A549 (cell line): ENCODE data around the gene WDR48.

Source experiments
- CEBPB ChIP-seq, 2 experiments: fragments of >200 bp in 1 of 2; sonication (Bioruptor Twin) in 1 of 2; formaldehyde crosslinking in 1 of 2; IDR thresholded peaks; 2 replicates each; pipeline ENCODE4 v1.6.1; 2012 to 2016
- EP300 ChIP-seq, 2 experiments: fragments of >200 bp; sonication (Bioruptor Twin); formaldehyde crosslinking; IDR thresholded peaks; 2 replicates in 1 of 2; 3 replicates in 1 of 2; pipeline ENCODE4 v1.6.1; 2016 to 2017
- MAFK ChIP-seq: fragments of 450-650 bp; IDR thresholded peaks from 2 replicates; pipeline ENCODE4 v1.6.1; 2014; ENCODE audit not compliant: partially characterized antibody
- MAX ChIP-seq: IDR thresholded peaks from 2 replicates; pipeline ENCODE4 v1.6.1; 2012
- POLR2A ChIP-seq: IDR thresholded peaks from 2 replicates; pipeline ENCODE4 v1.6.1; 2012; ENCODE audit warnings: mild to moderate bottlenecking, low read length
- RAD21 ChIP-seq, 2 experiments: fragments of >200 bp in 1 of 2; sonication (Bioruptor Twin) in 1 of 2; formaldehyde crosslinking in 1 of 2; IDR thresholded peaks in 1 of 2; conservative IDR thresholded peaks in 1 of 2; 2 replicates in 1 of 2; 3 replicates in 1 of 2; pipeline ENCODE4 v1.6.1; 2012 to 2018; ENCODE audit warnings: inconsistent platforms in 1 of 2
- ZFP36 ChIP-seq: fragments of 450-650 bp; IDR thresholded peaks from 2 replicates; pipeline ENCODE4 v1.6.1; 2014; ENCODE audit warnings: borderline replicate concordance; ENCODE audit not compliant: partially characterized antibody
- ZNF302 ChIP-seq: fragments of 250-450 bp; sonication (Bioruptor Pico); IDR thresholded peaks from 2 replicates; pipeline ENCODE4 v1.9.0; 2021; ENCODE audit warnings: inconsistent platforms, mild to moderate bottlenecking, moderate library complexity
- ZSCAN20 ChIP-seq: fragments of 250-450 bp; sonication (Bioruptor Pico); IDR thresholded peaks from 2 replicates; pipeline ENCODE4 v1.8.0; 2022; ENCODE audit warnings: mild to moderate bottlenecking, moderate library complexity
- TF ChIP-seq, protein P1 (sequence below): fragments of 450-650 bp; IDR thresholded peaks from 2 replicates; pipeline ENCODE4 v1.6.1; 2014; ENCODE audit warnings: antibody characterized with exemption
- TF ChIP-seq, protein P2 (sequence below): IDR thresholded peaks from 2 replicates; pipeline ENCODE4 v1.6.1; 2012
- TF ChIP-seq, protein P3 (sequence below): fragments of >200 bp; sonication (Bioruptor Twin); formaldehyde crosslinking; IDR thresholded peaks from 3 replicates; pipeline ENCODE4 v1.5.1; 2016

- TF ChIP-seq, protein P1, sequence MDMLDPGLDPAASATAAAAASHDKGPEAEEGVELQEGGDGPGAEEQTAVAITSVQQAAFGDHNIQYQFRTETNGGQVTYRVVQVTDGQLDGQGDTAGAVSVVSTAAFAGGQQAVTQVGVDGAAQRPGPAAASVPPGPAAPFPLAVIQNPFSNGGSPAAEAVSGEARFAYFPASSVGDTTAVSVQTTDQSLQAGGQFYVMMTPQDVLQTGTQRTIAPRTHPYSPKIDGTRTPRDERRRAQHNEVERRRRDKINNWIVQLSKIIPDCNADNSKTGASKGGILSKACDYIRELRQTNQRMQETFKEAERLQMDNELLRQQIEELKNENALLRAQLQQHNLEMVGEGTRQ = no peak
- TF ChIP-seq, protein P2, sequence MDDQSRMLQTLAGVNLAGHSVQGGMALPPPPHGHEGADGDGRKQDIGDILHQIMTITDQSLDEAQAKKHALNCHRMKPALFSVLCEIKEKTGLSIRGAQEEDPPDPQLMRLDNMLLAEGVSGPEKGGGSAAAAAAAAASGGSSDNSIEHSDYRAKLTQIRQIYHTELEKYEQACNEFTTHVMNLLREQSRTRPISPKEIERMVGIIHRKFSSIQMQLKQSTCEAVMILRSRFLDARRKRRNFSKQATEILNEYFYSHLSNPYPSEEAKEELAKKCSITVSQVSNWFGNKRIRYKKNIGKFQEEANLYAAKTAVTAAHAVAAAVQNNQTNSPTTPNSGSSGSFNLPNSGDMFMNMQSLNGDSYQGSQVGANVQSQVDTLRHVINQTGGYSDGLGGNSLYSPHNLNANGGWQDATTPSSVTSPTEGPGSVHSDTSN = no peak
- TF ChIP-seq POLR2A (no peak), MAX (no peak), ZFP36 (no peak), EP300 (IDR thresholded peaks at IDR 0.05) (no peak), ZNF302 (no peak), CEBPB (IDR thresholded peaks at IDR 0.05) (no peak), MAFK (no peak), ZSCAN20 (CRISPR knock-in tag) (no peak), RAD21 (conservative IDR thresholded peaks at IDR 0.05 in 1 of 2, IDR thresholded peaks at IDR 0.05 in 1 of 2) (no peak)
- TF ChIP-seq, protein P3, sequence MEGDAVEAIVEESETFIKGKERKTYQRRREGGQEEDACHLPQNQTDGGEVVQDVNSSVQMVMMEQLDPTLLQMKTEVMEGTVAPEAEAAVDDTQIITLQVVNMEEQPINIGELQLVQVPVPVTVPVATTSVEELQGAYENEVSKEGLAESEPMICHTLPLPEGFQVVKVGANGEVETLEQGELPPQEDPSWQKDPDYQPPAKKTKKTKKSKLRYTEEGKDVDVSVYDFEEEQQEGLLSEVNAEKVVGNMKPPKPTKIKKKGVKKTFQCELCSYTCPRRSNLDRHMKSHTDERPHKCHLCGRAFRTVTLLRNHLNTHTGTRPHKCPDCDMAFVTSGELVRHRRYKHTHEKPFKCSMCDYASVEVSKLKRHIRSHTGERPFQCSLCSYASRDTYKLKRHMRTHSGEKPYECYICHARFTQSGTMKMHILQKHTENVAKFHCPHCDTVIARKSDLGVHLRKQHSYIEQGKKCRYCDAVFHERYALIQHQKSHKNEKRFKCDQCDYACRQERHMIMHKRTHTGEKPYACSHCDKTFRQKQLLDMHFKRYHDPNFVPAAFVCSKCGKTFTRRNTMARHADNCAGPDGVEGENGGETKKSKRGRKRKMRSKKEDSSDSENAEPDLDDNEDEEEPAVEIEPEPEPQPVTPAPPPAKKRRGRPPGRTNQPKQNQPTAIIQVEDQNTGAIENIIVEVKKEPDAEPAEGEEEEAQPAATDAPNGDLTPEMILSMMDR = no peak
Observed at GRCh38 chr3:39021029-39021428, 30.8 kb upstream of the WDR48 start.
